Daoy (cell line): Measurements from ENCODE around the gene FUT4. TPM values are rescaled to one million over a fixed set of nuclear protein-coding genes. Genes with fewer than 3 reads are reported as not detected.
"Not testable (repeated sequence)": the region's sequence is repeated elsewhere in the genome, so short reads cannot be mapped to it uniquely, and the experiment has no call there.

Experiments used
- DNase-seq: peaks from one replicate; pipeline ENCODE4 v3.0.0-alpha.2; 2015; ENCODE audit warnings: low read depth
- total RNA-seq: library from RNA; depleted of rRNA; stranded (reverse); fragments of >200 nt; shearing (Covaris generic); gene quantifications from 2 replicates; pipeline ENCODE4 v1.2.3, GENCODE V29; 2014; rRNA removed

FUT4 gene
- 2.5 TPM in 2 replicates for total RNA-seq

GRCh38 chr11:94543695-94544645 is at the start of gene FUT4:
FUT4 (plus strand) TSS chr11:94543921; CDS start chr11:94544134, 213 bp downstream.
- DNase-seq = peak; percentile 90

GRCh38 chr11:94494126-94494680 is 49.5 kb upstream of the FUT4 start:
- no peak for DNase-seq

- no peak for DNase-seq
Observed at GRCh38 chr11:94500181-94500580, 43.5 kb upstream of the FUT4 start.

GRCh38 chr11:94501522-94501921 is 42.2 kb upstream of the FUT4 start:
- DNase-seq = no peak

- DNase-seq = peak; percentile 23
Observed at GRCh38 chr11:94504689-94505293, 38.9 kb upstream of the FUT4 start.

GRCh38 chr11:94506513-94506912 is 37.2 kb upstream of the FUT4 start:
- not testable (repeated sequence) for DNase-seq

- no peak for DNase-seq
Observed at GRCh38 chr11:94507485-94507884, 36.2 kb upstream of the FUT4 start.

GRCh38 chr11:94511932-94512781 is 31.6 kb upstream of the FUT4 start, which contains the start of gene C11orf97:
C11orf97 (plus strand) TSS chr11:94512461; CDS start chr11:94512529, 68 bp downstream.
- peak; percentile 42 for DNase-seq

GRCh38 chr11:94513091-94513490 is 30.6 kb upstream of the FUT4 start:
- peak; percentile 30 for DNase-seq

GRCh38 chr11:94515398-94515797 is 28.3 kb upstream of the FUT4 start:
- no peak for DNase-seq

- DNase-seq = no peak
Observed at GRCh38 chr11:94516725-94517124, 27.0 kb upstream of the FUT4 start.

- no peak for DNase-seq
Observed at GRCh38 chr11:94518300-94518699, 25.4 kb upstream of the FUT4 start.

GRCh38 chr11:94519478-94520084 is 24.1 kb upstream of the FUT4 start:
- DNase-seq = no peak

GRCh38 chr11:94521684-94522083 is 22.0 kb upstream of the FUT4 start:
- peak; percentile 15 for DNase-seq

GRCh38 chr11:94524341-94524740 is 19.4 kb upstream of the FUT4 start:
- no peak for DNase-seq

GRCh38 chr11:94525546-94526324 is 18.0 kb upstream of the FUT4 start:
- DNase-seq = peak; percentile 72

GRCh38 chr11:94526645-94527438 is 16.9 kb upstream of the FUT4 start:
- no peak for DNase-seq

- DNase-seq = no peak
Observed at GRCh38 chr11:94528551-94528950, 15.2 kb upstream of the FUT4 start.

GRCh38 chr11:94532211-94532610 is 11.5 kb upstream of the FUT4 start:
- no peak for DNase-seq
